Subcutaneous adipose tissue (tissue), 4 donors: ENCODE data around the gene GAGE12G. TPM values are rescaled to one million over a fixed set of nuclear protein-coding genes. Genes with fewer than 3 reads are reported as not detected.
"Not testable (repeated sequence)": the region's sequence is repeated elsewhere in the genome, so short reads cannot be mapped to it uniquely, and the experiment has no call there.

Experiments used
- CTCF ChIP-seq: fragments of 450-650 bp; IDR thresholded peaks from one replicate; pipeline ENCODE4 v1.5.1; 2016; ENCODE audit warnings: low read depth, mild to moderate bottlenecking, control low read depth, antibody characterized with exemption, moderate library complexity
- total RNA-seq, 4 donors: library from RNA; depleted of rRNA; stranded (reverse); fragments of >200 nt; gene quantifications; one replicate each; pipeline ENCODE4 v1.1.0, GENCODE V29; 2016

Gene GAGE12G
- total RNA-seq: not detected

GRCh38 chrX:49570100-49570499 lies at the start of gene GAGE12G:
Gene GAGE12G, plus strand, starts transcription at chrX:49570400. Its CDS starts 1,155 bp downstream, at chrX:49571555.
- TF ChIP-seq CTCF: not testable (repeated sequence)

GRCh38 chrX:49531877-49532276 lies 38.3 kb upstream of the GAGE12G start, which contains the start of gene GAGE12C:
Gene GAGE12C, plus strand, starts transcription at chrX:49532177. Its CDS starts 1,155 bp downstream, at chrX:49533332.
- not testable (repeated sequence) for TF ChIP-seq CTCF

GRCh38 chrX:49541433-49541832 lies 28.8 kb upstream of the GAGE12G start, which contains the start of gene GAGE12D:
Gene GAGE12D, plus strand, starts transcription at chrX:49541733. Its CDS starts 1,155 bp downstream, at chrX:49542888.
- not testable (repeated sequence) for TF ChIP-seq CTCF

- not testable (repeated sequence) for TF ChIP-seq CTCF
These were observed 19.2 kb upstream of the GAGE12G start, which contains the start of gene GAGE12E for GRCh38 chrX:49550989-49551388. Gene GAGE12E, plus strand, starts transcription at chrX:49551289. Its CDS starts 1,155 bp downstream, at chrX:49552444.

- TF ChIP-seq CTCF: not testable (repeated sequence)
These were observed 9.7 kb upstream of the GAGE12G start, which contains the start of gene GAGE12F for GRCh38 chrX:49560542-49560941. Gene GAGE12F, plus strand, starts transcription at chrX:49560842. Its CDS starts 1,155 bp downstream, at chrX:49561997.

GRCh38 chrX:49579649-49580048 lies 9.4 kb downstream of the GAGE12G start, which contains the start of gene GAGE12H:
Gene GAGE12H, plus strand, starts transcription at chrX:49579949. Its CDS starts 1,155 bp downstream, at chrX:49581104.
- TF ChIP-seq CTCF: not testable (repeated sequence)

GRCh38 chrX:49589196-49589595 lies 19.0 kb downstream of the GAGE12G start, which contains the start of gene GAGE2A:
Gene GAGE2A, plus strand, starts transcription at chrX:49589496. Its CDS starts 1,155 bp downstream, at chrX:49590651.
- not testable (repeated sequence) for TF ChIP-seq CTCF
